WTC11 (cell line): ENCODE results near the gene LSM3. TPM values are rescaled to one million over a fixed set of nuclear protein-coding genes. Genes with fewer than 3 reads are reported as not detected.

ENCODE experiments used
- ATAC-seq: fragments of 200-7000 bp; cut with Tn5 transposase; 2 replicates; pipeline ENCODE4 v1.10.0; 2021; ENCODE audit warnings: mild to moderate bottlenecking, moderate library complexity
- Bru-seq: library from RNA; stranded (reverse); fragments of 400-500 nt; gene quantifications from one replicate; lab custom pipeline; 2021; lab: Mats Ljungman, UMichigan
- CTCF ChIA-PET: fragments of 300-600 bp; sonication (Branson Sonifier 250); formaldehyde crosslinking; loops from one replicate; lab custom pipeline; 2021; ENCODE audit warnings: antibody characterized with exemption; lab: Charles Lee
- POLR2A ChIA-PET: fragments of 350-600 bp; sonication (Branson Sonifier 250); formaldehyde crosslinking; loops from one replicate; lab custom pipeline; 2021; ENCODE audit warnings: antibody characterized with exemption; lab: Charles Lee
- DNase-seq: peaks from one replicate; pipeline ENCODE4 v3.0.0; 2021; ENCODE audit warnings: low spot score
- H3K27ac Mint-ChIP-seq: 2 replicates; pipeline ENCODE4 v1.8.0; 2021; ENCODE audit warnings: mixed read lengths
- H3K27me3 Mint-ChIP-seq: 2 replicates; pipeline ENCODE4 v1.8.0; 2021; ENCODE audit warnings: low read depth, mild to moderate bottlenecking, moderate library complexity, mixed read lengths
- H3K36me3 Mint-ChIP-seq: 2 replicates; pipeline ENCODE4 v1.8.0; 2021; ENCODE audit warnings: mixed read lengths
- H3K4me1 Mint-ChIP-seq: 2 replicates; pipeline ENCODE4 v1.8.0; 2022; ENCODE audit warnings: mixed read lengths
- H3K4me3 Mint-ChIP-seq: 2 replicates; pipeline ENCODE4 v1.8.0; 2021; ENCODE audit warnings: mild to moderate bottlenecking, moderate library complexity, mixed read lengths
- H3K9me3 Mint-ChIP-seq: 2 replicates; pipeline ENCODE4 v1.8.0; 2021; ENCODE audit warnings: mixed read lengths
- CREB1 ChIP-seq: sonication (generic); formaldehyde crosslinking; IDR thresholded peaks from 2 replicates; pipeline ENCODE4 v1.8.0; 2023; ENCODE audit warnings: mild to moderate bottlenecking, missing genetic modification reagents
- CREM ChIP-seq: sonication (generic); formaldehyde crosslinking; IDR thresholded peaks from 2 replicates; pipeline ENCODE4 v1.8.1; 2022; ENCODE audit warnings: mild to moderate bottlenecking, missing genetic modification reagents, moderate library complexity
- E2F4 ChIP-seq: sonication (generic); formaldehyde crosslinking; IDR thresholded peaks from 2 replicates; pipeline ENCODE4 v1.8.1; 2022; ENCODE audit warnings: low read depth, mild to moderate bottlenecking, moderate library complexity, missing genetic modification reagents, borderline replicate concordance
- ETV6 ChIP-seq: sonication (generic); formaldehyde crosslinking; IDR thresholded peaks from 2 replicates; pipeline ENCODE4 v1.8.1; 2022; ENCODE audit warnings: mild to moderate bottlenecking, missing genetic modification reagents
- FOXK1 ChIP-seq: sonication (generic); formaldehyde crosslinking; IDR thresholded peaks from 2 replicates; pipeline ENCODE4 v1.8.0; 2022; ENCODE audit warnings: mild to moderate bottlenecking, moderate library complexity, missing genetic modification reagents
- FOXP1 ChIP-seq: sonication (generic); formaldehyde crosslinking; IDR thresholded peaks from 2 replicates; pipeline ENCODE4 v1.8.0; 2022; ENCODE audit warnings: missing genetic modification reagents, mild to moderate bottlenecking, moderate library complexity, borderline replicate concordance
- FOXP4 ChIP-seq: sonication (generic); formaldehyde crosslinking; IDR thresholded peaks from 2 replicates; pipeline ENCODE4 v1.8.0; 2022; ENCODE audit warnings: mild to moderate bottlenecking, missing genetic modification reagents
- GABPB1 ChIP-seq: sonication (generic); formaldehyde crosslinking; IDR thresholded peaks from 2 replicates; pipeline ENCODE4 v1.8.1; 2023; ENCODE audit warnings: mild to moderate bottlenecking, missing genetic modification reagents
- HMGXB4 ChIP-seq: sonication (generic); formaldehyde crosslinking; IDR thresholded peaks from 2 replicates; pipeline ENCODE4 v1.8.1; 2023; ENCODE audit warnings: mild to moderate bottlenecking, moderate library complexity, missing genetic modification reagents
- IRF1 ChIP-seq: sonication (generic); formaldehyde crosslinking; IDR thresholded peaks from 2 replicates; pipeline ENCODE4 v1.8.0; 2023; ENCODE audit warnings: missing genetic modification reagents
- KAT7 ChIP-seq: sonication (generic); formaldehyde crosslinking; IDR thresholded peaks from 2 replicates; pipeline ENCODE4 v1.8.1; 2023; ENCODE audit warnings: missing genetic modification reagents, mild to moderate bottlenecking, borderline replicate concordance
- NFATC4 ChIP-seq: fragments of 250-450 bp; sonication (Bioruptor Pico); IDR thresholded peaks from 2 replicates; pipeline ENCODE4 v1.9.0; 2021; ENCODE audit warnings: mild to moderate bottlenecking
- NR3C1 ChIP-seq: sonication (generic); formaldehyde crosslinking; conservative IDR thresholded peaks from 2 replicates; pipeline ENCODE4 v1.8.1; 2023; ENCODE audit warnings: low read depth, mild to moderate bottlenecking, missing genetic modification reagents
- PRRX2 ChIP-seq: fragments of 250-450 bp; sonication (Bioruptor Pico); IDR thresholded peaks from 2 replicates; pipeline ENCODE4 v1.8.0; 2021; ENCODE audit warnings: mild to moderate bottlenecking
- SP1 ChIP-seq: sonication (generic); formaldehyde crosslinking; conservative IDR thresholded peaks from 2 replicates; pipeline ENCODE4 v1.8.1; 2022; ENCODE audit warnings: missing genetic modification reagents
- TCF7 ChIP-seq: sonication (generic); formaldehyde crosslinking; IDR thresholded peaks from 2 replicates; pipeline ENCODE4 v1.8.0; 2022; ENCODE audit warnings: mild to moderate bottlenecking, low read depth, missing genetic modification reagents, moderate library complexity
- TEAD1 ChIP-seq: sonication (generic); formaldehyde crosslinking; IDR thresholded peaks from 2 replicates; pipeline ENCODE4 v1.8.0; 2022; ENCODE audit warnings: mild to moderate bottlenecking, missing genetic modification reagents
- long read RNA-seq, 3 experiments: library from RNA in 1 of 3; library from capped mRNA in 1 of 3; library from polyadenylated mRNA in 1 of 3; unstranded in 2 of 3; stranded (forward) in 1 of 3; transcript quantifications; one replicate each; pipeline ENCODE4 v2.0.0, GENCODE V29; 2021
- total RNA-seq: library from RNA; stranded (reverse); gene quantifications from 3 replicates; pipeline ENCODE4 v1.2.3, GENCODE V29; 2021
- TF ChIP-seq, protein P1 (sequence below): sonication (generic); formaldehyde crosslinking; IDR thresholded peaks from 2 replicates; pipeline ENCODE4 v1.8.0; 2022; ENCODE audit warnings: mild to moderate bottlenecking, missing genetic modification reagents
- TF ChIP-seq, protein P2 (sequence below): sonication (generic); formaldehyde crosslinking; IDR thresholded peaks from 2 replicates; pipeline ENCODE4 v1.8.1; 2022; ENCODE audit warnings: mild to moderate bottlenecking, moderate library complexity, missing genetic modification reagents
- TF ChIP-seq, protein P3 (sequence below): sonication (generic); formaldehyde crosslinking; IDR thresholded peaks from 2 replicates; pipeline ENCODE4 v1.8.0; 2023; ENCODE audit warnings: missing genetic modification reagents, mild to moderate bottlenecking, borderline replicate concordance
- TF ChIP-seq, protein P4 (sequence below): sonication (generic); formaldehyde crosslinking; IDR thresholded peaks from 2 replicates; pipeline ENCODE4 v1.8.1; 2023; ENCODE audit warnings: mild to moderate bottlenecking, missing genetic modification reagents

The LSM3 gene
- 17.7 to 21.4 TPM (median 17.8 TPM) in 3 replicates for total RNA-seq
- percentile 88 among the genes with signal in this experiment for Bru-seq, nascent RNA
- long read RNA-seq, experiment 1, transcript LSM3-201 (4 exons, 3,815 nt) = major isoform, 176 of 192 reads
- long read RNA-seq, experiment 1, partial matches to known transcripts = 11 of 192 reads
- long read RNA-seq, experiment 1, other reads (novel, unspliced or antisense) = 5 of 192 reads
- long read RNA-seq, experiment 2, transcript LSM3-201 (4 exons, 3,815 nt) = major isoform, 90 of 170 reads
- long read RNA-seq, experiment 2, partial matches to known transcripts = 76 of 170 reads
- long read RNA-seq, experiment 2, other reads (novel, unspliced or antisense) = 4 of 170 reads
- long read RNA-seq, experiment 3, transcript LSM3-201 (4 exons, 3,815 nt) = major isoform, 18 of 22 reads
- long read RNA-seq, experiment 3, partial matches to known transcripts = 1 of 22 reads
- long read RNA-seq, experiment 3, other reads (novel, unspliced or antisense) = 3 of 22 reads

GRCh38 chr3:14178247-14179113 is at the start of gene LSM3, which contains the start of gene XPC:
LSM3 (plus strand) TSS chr3:14178817; CDS start chr3:14178861, 44 bp downstream.
XPC (minus strand) TSS chr3:14178601; CDS start chr3:14178568, 33 bp downstream.
- Mint-ChIP-seq H3K4me1 (peaks cover 29% of the 10 kb centered on the region), H3K4me3 (peak within 1 kb of the TSS; percentile 93), H3K36me3 (peaks cover 26% of the 10 kb centered on the region), H3K9me3 (no peaks in the 10 kb centered on the region), H3K27ac (peak within 1 kb of the TSS; percentile 99), H3K27me3 (no peaks in the 10 kb centered on the region)
- CTCF ChIA-PET = interaction anchor here (0.7 to 2.4 kb wide), 12 partner anchors 25 to 423 kb away, joined by 3 to 29 read pairs (median 4); no protein-coding TSS in a partner anchor
- ATAC-seq = peak; percentile 99
- DNase-seq = peak; percentile 92
- POLR2A ChIA-PET = interaction anchor here (0.6 to 1.0 kb wide), 3 partner anchors 30 to 1032 kb away, joined by 3 to 5 read pairs (median 4); partner anchors contain the start of genes CHCHD4 and TMEM43
- 0 out of 2 replicates have a peak, but pooled peaks have one; percentile 59 for TF ChIP-seq TCF7
- TF ChIP-seq NR3C1 (CRISPR knock-in tag) = no peak
- TF ChIP-seq NFATC4 (CRISPR knock-in tag) = no peak
- TF ChIP-seq ETV6 (CRISPR knock-in tag) = peak; percentile 99
- TF ChIP-seq, protein P1, sequence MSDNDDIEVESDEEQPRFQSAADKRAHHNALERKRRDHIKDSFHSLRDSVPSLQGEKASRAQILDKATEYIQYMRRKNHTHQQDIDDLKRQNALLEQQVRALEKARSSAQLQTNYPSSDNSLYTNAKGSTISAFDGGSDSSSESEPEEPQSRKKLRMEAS = peak; percentile 74
- peak; percentile 74; the same call in 1 of the 2 replicates for TF ChIP-seq FOXP1 (CRISPR knock-in tag)
- TF ChIP-seq PRRX2 (CRISPR knock-in tag) = no peak
- TF ChIP-seq KAT7 (CRISPR knock-in tag) = peak; percentile 7; the same call in 1 of the 2 replicates
- TF ChIP-seq CREB1 (CRISPR knock-in tag) = no peak
- peak; percentile 44; the same call in 1 of the 2 replicates for TF ChIP-seq GABPB1 (CRISPR knock-in tag)
- TF ChIP-seq TEAD1 = peak; percentile 61; the same call in 1 of the 2 replicates
- TF ChIP-seq FOXK1 (CRISPR knock-in tag) = peak; percentile 90
- TF ChIP-seq SP1 (CRISPR knock-in tag) = peak; percentile 89
- TF ChIP-seq, protein P2, sequence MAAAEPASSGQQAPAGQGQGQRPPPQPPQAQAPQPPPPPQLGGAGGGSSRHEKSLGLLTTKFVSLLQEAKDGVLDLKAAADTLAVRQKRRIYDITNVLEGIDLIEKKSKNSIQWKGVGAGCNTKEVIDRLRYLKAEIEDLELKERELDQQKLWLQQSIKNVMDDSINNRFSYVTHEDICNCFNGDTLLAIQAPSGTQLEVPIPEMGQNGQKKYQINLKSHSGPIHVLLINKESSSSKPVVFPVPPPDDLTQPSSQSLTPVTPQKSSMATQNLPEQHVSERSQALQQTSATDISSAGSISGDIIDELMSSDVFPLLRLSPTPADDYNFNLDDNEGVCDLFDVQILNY (CRISPR knock-in tag) = no peak
- TF ChIP-seq E2F4 = peak; percentile 35; the same call in 1 of the 2 replicates
- peak; percentile 58; the same call in 1 of the 2 replicates for TF ChIP-seq HMGXB4 (CRISPR knock-in tag)
- peak; percentile 84 for TF ChIP-seq FOXP4 (CRISPR knock-in tag)
- TF ChIP-seq, protein P3, sequence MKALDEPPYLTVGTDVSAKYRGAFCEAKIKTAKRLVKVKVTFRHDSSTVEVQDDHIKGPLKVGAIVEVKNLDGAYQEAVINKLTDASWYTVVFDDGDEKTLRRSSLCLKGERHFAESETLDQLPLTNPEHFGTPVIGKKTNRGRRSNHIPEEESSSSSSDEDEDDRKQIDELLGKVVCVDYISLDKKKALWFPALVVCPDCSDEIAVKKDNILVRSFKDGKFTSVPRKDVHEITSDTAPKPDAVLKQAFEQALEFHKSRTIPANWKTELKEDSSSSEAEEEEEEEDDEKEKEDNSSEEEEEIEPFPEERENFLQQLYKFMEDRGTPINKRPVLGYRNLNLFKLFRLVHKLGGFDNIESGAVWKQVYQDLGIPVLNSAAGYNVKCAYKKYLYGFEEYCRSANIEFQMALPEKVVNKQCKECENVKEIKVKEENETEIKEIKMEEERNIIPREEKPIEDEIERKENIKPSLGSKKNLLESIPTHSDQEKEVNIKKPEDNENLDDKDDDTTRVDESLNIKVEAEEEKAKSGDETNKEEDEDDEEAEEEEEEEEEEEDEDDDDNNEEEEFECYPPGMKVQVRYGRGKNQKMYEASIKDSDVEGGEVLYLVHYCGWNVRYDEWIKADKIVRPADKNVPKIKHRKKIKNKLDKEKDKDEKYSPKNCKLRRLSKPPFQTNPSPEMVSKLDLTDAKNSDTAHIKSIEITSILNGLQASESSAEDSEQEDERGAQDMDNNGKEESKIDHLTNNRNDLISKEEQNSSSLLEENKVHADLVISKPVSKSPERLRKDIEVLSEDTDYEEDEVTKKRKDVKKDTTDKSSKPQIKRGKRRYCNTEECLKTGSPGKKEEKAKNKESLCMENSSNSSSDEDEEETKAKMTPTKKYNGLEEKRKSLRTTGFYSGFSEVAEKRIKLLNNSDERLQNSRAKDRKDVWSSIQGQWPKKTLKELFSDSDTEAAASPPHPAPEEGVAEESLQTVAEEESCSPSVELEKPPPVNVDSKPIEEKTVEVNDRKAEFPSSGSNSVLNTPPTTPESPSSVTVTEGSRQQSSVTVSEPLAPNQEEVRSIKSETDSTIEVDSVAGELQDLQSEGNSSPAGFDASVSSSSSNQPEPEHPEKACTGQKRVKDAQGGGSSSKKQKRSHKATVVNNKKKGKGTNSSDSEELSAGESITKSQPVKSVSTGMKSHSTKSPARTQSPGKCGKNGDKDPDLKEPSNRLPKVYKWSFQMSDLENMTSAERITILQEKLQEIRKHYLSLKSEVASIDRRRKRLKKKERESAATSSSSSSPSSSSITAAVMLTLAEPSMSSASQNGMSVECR (CRISPR knock-in tag) = peak; percentile 75; the same call in 1 of the 2 replicates
- peak; percentile 53; the same call in 1 of the 2 replicates for TF ChIP-seq CREM (CRISPR knock-in tag)
- 0 out of 2 replicates have a peak, but pooled peaks have one; percentile 81 for TF ChIP-seq IRF1 (CRISPR knock-in tag)
- TF ChIP-seq, protein P4, sequence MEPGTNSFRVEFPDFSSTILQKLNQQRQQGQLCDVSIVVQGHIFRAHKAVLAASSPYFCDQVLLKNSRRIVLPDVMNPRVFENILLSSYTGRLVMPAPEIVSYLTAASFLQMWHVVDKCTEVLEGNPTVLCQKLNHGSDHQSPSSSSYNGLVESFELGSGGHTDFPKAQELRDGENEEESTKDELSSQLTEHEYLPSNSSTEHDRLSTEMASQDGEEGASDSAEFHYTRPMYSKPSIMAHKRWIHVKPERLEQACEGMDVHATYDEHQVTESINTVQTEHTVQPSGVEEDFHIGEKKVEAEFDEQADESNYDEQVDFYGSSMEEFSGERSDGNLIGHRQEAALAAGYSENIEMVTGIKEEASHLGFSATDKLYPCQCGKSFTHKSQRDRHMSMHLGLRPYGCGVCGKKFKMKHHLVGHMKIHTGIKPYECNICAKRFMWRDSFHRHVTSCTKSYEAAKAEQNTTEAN (CRISPR knock-in tag) = peak; percentile 33; the same call in 1 of the 2 replicates
